WERI-Rb-1 (cell line): Measurements from ENCODE around the gene CXCL6.

Experiments used
- DNase-seq: peaks from one replicate; pipeline ENCODE4 v3.0.0-alpha.2; 2020
- H3K27ac ChIP-seq: fragments of 250-450 bp; sonication (Bioruptor Pico); 2 replicates; pipeline ENCODE4 v1.5.1; 2020; ENCODE audit warnings: mild to moderate bottlenecking, moderate library complexity
- H3K27me3 ChIP-seq: fragments of 250-450 bp; sonication (Bioruptor Pico); 2 replicates; pipeline ENCODE4 v1.5.1; 2021; ENCODE audit warnings: mild to moderate bottlenecking, low read depth, moderate library complexity; ENCODE audit not compliant: insufficient read depth, severe bottlenecking
- H3K36me3 ChIP-seq: fragments of 250-450 bp; sonication (Bioruptor Pico); 2 replicates; pipeline ENCODE4 v1.5.1; 2020; ENCODE audit warnings: mild to moderate bottlenecking, moderate library complexity
- H3K4me3 ChIP-seq: 2 replicates; pipeline ENCODE4 v1.5.1; 2011; ENCODE audit warnings: low read depth, mild to moderate bottlenecking, control low read depth, low read length
- H3K9me3 ChIP-seq: fragments of 250-450 bp; sonication (Bioruptor Pico); 2 replicates; pipeline ENCODE4 v1.5.1; 2021; ENCODE audit warnings: mild to moderate bottlenecking, moderate library complexity; ENCODE audit not compliant: severe bottlenecking
- CTCF ChIP-seq: IDR thresholded peaks from 2 replicates; pipeline ENCODE4 v1.5.1; 2011; ENCODE audit warnings: low read depth, mild to moderate bottlenecking, control low read depth, inconsistent platforms, low read length

The CXCL6 gene

GRCh38 chr4:73836373-73837279 lies at the start of gene CXCL6:
Gene CXCL6, plus strand, starts transcription at chr4:73836678. Its CDS starts 73 bp downstream, at chr4:73836751.
- H3K27me3 ChIP-seq: no peaks in the 10 kb centered on the region
- no peaks in the 10 kb centered on the region for H3K36me3 ChIP-seq
- peak within 1 kb of the TSS; percentile 43 for H3K4me3 ChIP-seq
- no peak within 1 kb of the TSS for H3K27ac ChIP-seq
- no peaks in the 10 kb centered on the region for H3K9me3 ChIP-seq
- peak; percentile 13 for DNase-seq
- TF ChIP-seq CTCF: no peak

- H3K36me3 ChIP-seq: no peaks in the 10 kb centered on the region
- no peaks in the 10 kb centered on the region for H3K27me3 ChIP-seq
- no peaks in the 10 kb centered on the region for H3K9me3 ChIP-seq
- no peak overlapping the region for H3K4me3 ChIP-seq
- no peak overlapping the region for H3K27ac ChIP-seq
- DNase-seq: no peak
- no peak for TF ChIP-seq CTCF
Observed at GRCh38 chr4:73788411-73788810, 48.1 kb upstream of the CXCL6 start.

- no peak for DNase-seq
- Histone ChIP-seq H3K4me3 (no peak overlapping the region), H3K27me3 (no peaks in the 10 kb centered on the region), H3K27ac (no peak overlapping the region), H3K36me3 (no peaks in the 10 kb centered on the region), H3K9me3 (no peaks in the 10 kb centered on the region)
- no peak for TF ChIP-seq CTCF
Observed at GRCh38 chr4:73798842-73799241, 37.6 kb upstream of the CXCL6 start.

GRCh38 chr4:73800206-73800605 lies 36.3 kb upstream of the CXCL6 start:
- Histone ChIP-seq H3K27me3 (no peaks in the 10 kb centered on the region), H3K27ac (no peak overlapping the region), H3K36me3 (no peaks in the 10 kb centered on the region), H3K9me3 (no peaks in the 10 kb centered on the region), H3K4me3 (no peak overlapping the region)
- TF ChIP-seq CTCF: no peak
- no peak for DNase-seq

- H3K36me3 ChIP-seq: no peaks in the 10 kb centered on the region
- no peak overlapping the region for H3K27ac ChIP-seq
- DNase-seq: no peak
- TF ChIP-seq CTCF: no peak
- H3K27me3 ChIP-seq: no peaks in the 10 kb centered on the region
- no peak overlapping the region for H3K4me3 ChIP-seq
- H3K9me3 ChIP-seq: no peaks in the 10 kb centered on the region
Observed at GRCh38 chr4:73801692-73802091, 34.8 kb upstream of the CXCL6 start.

- Histone ChIP-seq H3K27ac (no peak overlapping the region), H3K9me3 (no peaks in the 10 kb centered on the region), H3K4me3 (no peak overlapping the region), H3K27me3 (no peaks in the 10 kb centered on the region), H3K36me3 (no peaks in the 10 kb centered on the region)
- TF ChIP-seq CTCF: no peak
- DNase-seq: no peak
Observed at GRCh38 chr4:73803213-73803612, 33.3 kb upstream of the CXCL6 start.
